Panc1 (cell line): ENCODE measurements around the gene MRPS12. TPM values are rescaled to one million over a fixed set of nuclear protein-coding genes. Genes with fewer than 3 reads are reported as not detected.
A peak's percentile ranks its signal among the peaks of the same experiment; 100 is the strongest.

Experiments
- ATAC-seq: fragments of 200-7000 bp; cut with Tn5 transposase; 2 replicates; pipeline ENCODE4 v1.9.1; 2020; ENCODE audit warnings: mild to moderate bottlenecking, moderate library complexity
- BruUV-seq: library from RNA; stranded (reverse); fragments of 400-500 nt; replicated peaks from 2 replicates; lab custom pipeline; 2021; lab: Mats Ljungman, UMichigan
- CTCF ChIA-PET: fragments of 300-600 bp; sonication (Branson Sonifier 250); formaldehyde crosslinking; loops from one replicate; lab custom pipeline; 2022; ENCODE audit warnings: antibody characterized with exemption; lab: Charles Lee
- POLR2A ChIA-PET: fragments of 300-600 bp; sonication (Branson Sonifier 250); formaldehyde crosslinking; loops from one replicate; lab custom pipeline; 2022; ENCODE audit warnings: antibody characterized with exemption; lab: Charles Lee
- DNase-seq: peaks from one replicate; pipeline ENCODE4 v3.0.0-alpha.2; 2010; ENCODE audit warnings: low read depth, low spot score
- H3K27ac ChIP-seq: 2 replicates; pipeline ENCODE4 v1.5.1; 2011; ENCODE audit warnings: mild to moderate bottlenecking, low read length, inconsistent platforms
- H3K27me3 ChIP-seq: fragments of 200-500 bp; sonication (Bioruptor generic); 2 replicates; pipeline ENCODE4 v1.6.0; 2014; ENCODE audit warnings: low read length, inconsistent platforms; ENCODE audit not compliant: control insufficient read depth, insufficient read depth
- H3K36me3 ChIP-seq: fragments of 200-500 bp; sonication (Bioruptor generic); 2 replicates; pipeline ENCODE4 v1.5.1; 2014; ENCODE audit warnings: inconsistent platforms, mild to moderate bottlenecking, low read length, moderate library complexity; ENCODE audit not compliant: control insufficient read depth, insufficient read depth
- H3K4me1 ChIP-seq: 2 replicates; pipeline ENCODE4 v1.5.1; 2011; ENCODE audit warnings: inconsistent platforms, mild to moderate bottlenecking, low read length, moderate library complexity; ENCODE audit not compliant: control insufficient read depth, insufficient read depth
- H3K4me3 ChIP-seq, 2 experiments: 2 replicates each; pipeline ENCODE4 v1.5.1; 2011 to 2012; ENCODE audit warnings: low read depth in 2 of 2, low read length in 2 of 2, mild to moderate bottlenecking in 2 of 2, inconsistent platforms in 1 of 2, moderate library complexity in 1 of 2
- H3K9me3 ChIP-seq: fragments of 200-500 bp; sonication (Bioruptor generic); 2 replicates; pipeline ENCODE4 v1.5.1; 2014; ENCODE audit warnings: low read depth, mild to moderate bottlenecking, inconsistent platforms, low read length, moderate library complexity; ENCODE audit not compliant: control insufficient read depth, insufficient read depth
- POLR2AphosphoS5 ChIP-seq: IDR thresholded peaks from 2 replicates; pipeline ENCODE4 v1.6.1; 2012; ENCODE audit warnings: mild to moderate bottlenecking, low read depth, low read length, moderate library complexity
- SIN3A ChIP-seq: IDR thresholded peaks from 2 replicates; pipeline ENCODE4 v1.6.1; 2012; ENCODE audit warnings: low read depth, mild to moderate bottlenecking, low read length, moderate library complexity, borderline replicate concordance; ENCODE audit not compliant: insufficient read depth
- TCF7L2 ChIP-seq: IDR thresholded peaks from 2 replicates; pipeline ENCODE4 v1.6.1; 2011; ENCODE audit warnings: mild to moderate bottlenecking, low read depth, low read length, inconsistent platforms
- in situ Hi-C: cut with HindIII; loops from 2 replicates; pipeline ENCODE4 v1.10.0; 2016; ENCODE audit warnings: low sequenced_read_pairs, low pct_unique_long_range_greater_than_20kb
- intact Hi-C: fragments of 100-400 bp; cut with micrococcal nuclease; formaldehyde crosslinking; loops from one replicate; pipeline ENCODE4 v1.10.0; 2022; ENCODE audit not compliant: unreplicated experiment
- total RNA-seq: library from RNA; stranded (reverse); gene quantifications from one replicate; pipeline ENCODE4 v1.2.1, GENCODE V29; 2021; ENCODE audit not compliant: unreplicated experiment
- TF ChIP-seq, protein P1 (sequence below): fragments of 450-650 bp; IDR thresholded peaks from 2 replicates; pipeline ENCODE4 v1.5.1; 2017; ENCODE audit warnings: mild to moderate bottlenecking
- TF ChIP-seq, protein P2 (sequence below), 2 experiments: IDR thresholded peaks; 2 replicates each; pipeline ENCODE4 v1.6.1; 2011 to 2012; ENCODE audit warnings: low read depth in 2 of 2, control low read depth in 1 of 2, low read length in 1 of 2, mild to moderate bottlenecking in 1 of 2, moderate library complexity in 1 of 2; ENCODE audit not compliant: insufficient read depth in 1 of 2

MRPS12 gene
- total RNA-seq, 1 experiment from 2014 or later: 511 TPM

DNA sequence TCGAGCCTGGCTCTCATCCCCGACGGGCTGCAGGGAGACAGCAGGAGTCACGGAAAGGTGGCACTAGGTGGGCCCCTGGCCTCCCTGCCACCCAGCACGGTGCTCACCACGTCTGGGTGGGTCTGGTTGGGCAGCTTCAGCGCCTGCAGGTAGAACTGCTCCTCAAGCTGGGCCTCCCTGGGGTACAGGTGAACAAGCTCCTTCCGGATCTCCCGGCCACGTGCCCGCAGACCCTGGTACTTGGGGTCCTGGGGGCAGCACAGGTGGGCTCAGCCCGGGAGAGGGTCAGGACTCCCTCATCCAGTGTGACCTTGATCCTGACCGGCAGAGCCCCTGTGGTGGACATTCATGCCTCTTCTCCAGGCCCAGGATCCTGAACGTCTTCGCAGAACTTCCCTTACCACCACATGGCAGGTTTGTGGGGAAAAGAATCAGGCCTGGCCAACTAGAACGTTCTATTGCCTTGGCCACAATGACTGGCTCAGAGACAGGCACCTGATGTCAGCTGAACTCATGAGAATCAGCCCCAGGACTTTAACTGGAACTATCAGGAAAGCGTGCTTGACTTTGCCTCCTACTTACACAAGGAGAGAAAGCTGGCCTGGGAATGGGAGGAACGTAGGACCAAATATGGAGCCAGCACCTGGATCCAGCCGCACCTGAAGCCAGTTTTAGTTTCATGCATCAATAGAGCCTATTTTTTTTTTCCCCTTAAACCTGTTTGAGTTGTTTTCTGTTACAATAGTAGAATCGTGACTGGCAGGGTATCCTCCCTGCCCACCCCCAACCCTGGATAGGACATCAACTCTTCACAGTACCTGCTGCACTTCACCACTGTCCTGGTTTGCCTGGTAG is 9.1 kb upstream of the MRPS12 start:
- in situ Hi-C loops (no loop called here), intact Hi-C loops (no loop called here)
- TF ChIP-seq, protein P1, sequence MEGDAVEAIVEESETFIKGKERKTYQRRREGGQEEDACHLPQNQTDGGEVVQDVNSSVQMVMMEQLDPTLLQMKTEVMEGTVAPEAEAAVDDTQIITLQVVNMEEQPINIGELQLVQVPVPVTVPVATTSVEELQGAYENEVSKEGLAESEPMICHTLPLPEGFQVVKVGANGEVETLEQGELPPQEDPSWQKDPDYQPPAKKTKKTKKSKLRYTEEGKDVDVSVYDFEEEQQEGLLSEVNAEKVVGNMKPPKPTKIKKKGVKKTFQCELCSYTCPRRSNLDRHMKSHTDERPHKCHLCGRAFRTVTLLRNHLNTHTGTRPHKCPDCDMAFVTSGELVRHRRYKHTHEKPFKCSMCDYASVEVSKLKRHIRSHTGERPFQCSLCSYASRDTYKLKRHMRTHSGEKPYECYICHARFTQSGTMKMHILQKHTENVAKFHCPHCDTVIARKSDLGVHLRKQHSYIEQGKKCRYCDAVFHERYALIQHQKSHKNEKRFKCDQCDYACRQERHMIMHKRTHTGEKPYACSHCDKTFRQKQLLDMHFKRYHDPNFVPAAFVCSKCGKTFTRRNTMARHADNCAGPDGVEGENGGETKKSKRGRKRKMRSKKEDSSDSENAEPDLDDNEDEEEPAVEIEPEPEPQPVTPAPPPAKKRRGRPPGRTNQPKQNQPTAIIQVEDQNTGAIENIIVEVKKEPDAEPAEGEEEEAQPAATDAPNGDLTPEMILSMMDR: no peak
- no peak for TF ChIP-seq SIN3A
- TF ChIP-seq TCF7L2: no peak
- TF ChIP-seq POLR2AphosphoS5: no peak
- TF ChIP-seq, protein P2, sequence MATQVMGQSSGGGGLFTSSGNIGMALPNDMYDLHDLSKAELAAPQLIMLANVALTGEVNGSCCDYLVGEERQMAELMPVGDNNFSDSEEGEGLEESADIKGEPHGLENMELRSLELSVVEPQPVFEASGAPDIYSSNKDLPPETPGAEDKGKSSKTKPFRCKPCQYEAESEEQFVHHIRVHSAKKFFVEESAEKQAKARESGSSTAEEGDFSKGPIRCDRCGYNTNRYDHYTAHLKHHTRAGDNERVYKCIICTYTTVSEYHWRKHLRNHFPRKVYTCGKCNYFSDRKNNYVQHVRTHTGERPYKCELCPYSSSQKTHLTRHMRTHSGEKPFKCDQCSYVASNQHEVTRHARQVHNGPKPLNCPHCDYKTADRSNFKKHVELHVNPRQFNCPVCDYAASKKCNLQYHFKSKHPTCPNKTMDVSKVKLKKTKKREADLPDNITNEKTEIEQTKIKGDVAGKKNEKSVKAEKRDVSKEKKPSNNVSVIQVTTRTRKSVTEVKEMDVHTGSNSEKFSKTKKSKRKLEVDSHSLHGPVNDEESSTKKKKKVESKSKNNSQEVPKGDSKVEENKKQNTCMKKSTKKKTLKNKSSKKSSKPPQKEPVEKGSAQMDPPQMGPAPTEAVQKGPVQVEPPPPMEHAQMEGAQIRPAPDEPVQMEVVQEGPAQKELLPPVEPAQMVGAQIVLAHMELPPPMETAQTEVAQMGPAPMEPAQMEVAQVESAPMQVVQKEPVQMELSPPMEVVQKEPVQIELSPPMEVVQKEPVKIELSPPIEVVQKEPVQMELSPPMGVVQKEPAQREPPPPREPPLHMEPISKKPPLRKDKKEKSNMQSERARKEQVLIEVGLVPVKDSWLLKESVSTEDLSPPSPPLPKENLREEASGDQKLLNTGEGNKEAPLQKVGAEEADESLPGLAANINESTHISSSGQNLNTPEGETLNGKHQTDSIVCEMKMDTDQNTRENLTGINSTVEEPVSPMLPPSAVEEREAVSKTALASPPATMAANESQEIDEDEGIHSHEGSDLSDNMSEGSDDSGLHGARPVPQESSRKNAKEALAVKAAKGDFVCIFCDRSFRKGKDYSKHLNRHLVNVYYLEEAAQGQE (IDR thresholded peaks at IDR 0.05; ENCODE audit: insufficient read depth in 1 of 2, low read depth in 2 of 2, low read length in 1 of 2): no peak
- Histone ChIP-seq H3K4me1 (peaks cover 11% of the 10 kb centered on the region), H3K27me3 (no peaks in the 10 kb centered on the region), H3K4me3 (no peak overlapping the region), H3K36me3 (no peaks in the 10 kb centered on the region; the same call in 1 of the 2 replicates), H3K9me3 (no peaks in the 10 kb centered on the region), H3K27ac (no peak overlapping the region)
- no peak for ATAC-seq
- CTCF ChIA-PET: interaction anchor here (0.5 to 0.9 kb wide), 3 partner anchors 9 to 288 kb away, joined by 3 to 5 read pairs (median 5); partner anchors contain the start of genes MRPS12 and SARS2
- POLR2A ChIA-PET: interaction anchor here (0.6 to 1.0 kb wide), 5 partner anchors 13 to 415 kb away, joined by 3 to 7 read pairs (median 3); no protein-coding TSS in a partner anchor
- BruUV-seq: TSS peak; percentile 49
- DNase-seq: no peak

DNA sequence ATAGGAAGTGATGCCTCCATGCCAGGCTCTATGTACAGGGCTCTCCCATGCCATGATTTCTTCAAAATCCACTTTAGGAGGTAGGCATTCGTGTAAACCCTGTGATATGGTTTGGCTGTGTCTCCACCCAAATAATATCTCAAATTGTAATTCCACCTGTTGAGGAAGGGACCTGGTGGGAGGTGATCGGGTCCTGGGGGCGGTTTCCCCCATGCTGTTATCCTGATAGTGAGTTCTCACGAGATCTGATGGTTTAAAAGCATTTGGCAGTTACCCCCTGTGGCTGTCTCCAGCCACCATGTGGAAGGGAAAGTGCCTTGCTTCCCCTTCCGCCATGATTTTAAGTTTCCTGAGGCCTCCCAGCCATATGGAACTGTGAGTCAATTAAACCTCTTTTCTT is 8.3 kb upstream of the MRPS12 start:
- POLR2A ChIA-PET: interaction anchor here (0.6 to 1.0 kb wide), 2 partner anchors 13 to 416 kb away, joined by 3 read pairs; no protein-coding TSS in a partner anchor
- TF ChIP-seq, protein P1: no peak
- peak; percentile 8; the same call in 1 of the 2 replicates for TF ChIP-seq POLR2AphosphoS5
- TF ChIP-seq, protein P2 (IDR thresholded peaks at IDR 0.05; ENCODE audit: insufficient read depth in 1 of 2, low read depth in 2 of 2, low read length in 1 of 2): no peak
- CTCF ChIA-PET: no interaction called here
- BruUV-seq: no TSS peak
- intact Hi-C loops (no loop called here), in situ Hi-C loops (no loop called here)
- no peak overlapping the region for H3K4me3 ChIP-seq
- no peaks in the 10 kb centered on the region for H3K27me3 ChIP-seq
- peaks cover 11% of the 10 kb centered on the region for H3K4me1 ChIP-seq
- no peaks in the 10 kb centered on the region; the same call in 1 of the 2 replicates for H3K36me3 ChIP-seq
- DNase-seq (no peak), ATAC-seq (no peak)
- H3K9me3 ChIP-seq: no peaks in the 10 kb centered on the region
- H3K27ac ChIP-seq: no peak overlapping the region
